Peyer's patch (tissue), 4 donors: ENCODE measurements around the gene PGLYRP2. TPM values are rescaled to one million over a fixed set of nuclear protein-coding genes. Genes with fewer than 3 reads are reported as not detected.

ENCODE experiments used
- DNase-seq, 3 donors: peaks; one replicate each; pipeline ENCODE4 v3.0.0-alpha.2; 2017 to 2019
- H3K27ac ChIP-seq, 4 donors: fragments of 200-600 bp; sonication (generic); one replicate each; pipeline ENCODE4 v1.5.1; 2016 to 2019
- H3K27me3 ChIP-seq, 2 donors: fragments of 200-600 bp; sonication (generic); one replicate each; pipeline ENCODE4 v1.5.1; 2019
- H3K36me3 ChIP-seq, 3 donors: fragments of 200-600 bp; sonication (generic); one replicate each; pipeline ENCODE4 v1.5.1; 2016 to 2019
- H3K4me1 ChIP-seq, 4 donors: fragments of 200-600 bp; sonication (generic); one replicate each; pipeline ENCODE4 v1.5.1; 2016 to 2019
- H3K4me3 ChIP-seq, 4 donors: fragments of 200-600 bp; sonication (generic); 1 replicate in 3 of 4; 2 replicates in 1 of 4; pipeline ENCODE4 v1.5.1; 2016 to 2019; ENCODE audit warnings: mild to moderate bottlenecking in 1 of 4
- H3K9me3 ChIP-seq, 4 donors: fragments of 200-600 bp; sonication (generic); one replicate each; pipeline ENCODE4 v1.5.1; 2016 to 2019; ENCODE audit warnings: mild to moderate bottlenecking in 1 of 4
- POLR2A ChIP-seq, 2 donors: fragments of 450-650 bp; IDR thresholded peaks; one replicate each; pipeline ENCODE4 v1.5.1; 2017; ENCODE audit warnings: antibody characterized with exemption in 2 of 2, mild to moderate bottlenecking in 2 of 2, moderate library complexity in 2 of 2
- total RNA-seq, 4 donors: library from RNA; depleted of rRNA; stranded (reverse); fragments of >200 nt; gene quantifications; one replicate each; pipeline ENCODE4 v1.1.0, GENCODE V29; 2016
- TF ChIP-seq, protein P1 (sequence below), 6 experiments: fragments of 450-650 bp in 4 of 6; fragments of 200-600 bp in 2 of 6; sonication (generic) in 1 of 6; IDR thresholded peaks; one replicate each; pipeline ENCODE4 v1.5.1; 2017 to 2019; ENCODE audit warnings: antibody characterized with exemption in 6 of 6, mild to moderate bottlenecking in 3 of 6, moderate library complexity in 1 of 6

Gene PGLYRP2
- total RNA-seq, 4 donors from 2014 or later = not detected

GRCh38 chr19:15442142-15442920 is 37.0 kb downstream of the PGLYRP2 start:
- TF ChIP-seq, protein P1, sequence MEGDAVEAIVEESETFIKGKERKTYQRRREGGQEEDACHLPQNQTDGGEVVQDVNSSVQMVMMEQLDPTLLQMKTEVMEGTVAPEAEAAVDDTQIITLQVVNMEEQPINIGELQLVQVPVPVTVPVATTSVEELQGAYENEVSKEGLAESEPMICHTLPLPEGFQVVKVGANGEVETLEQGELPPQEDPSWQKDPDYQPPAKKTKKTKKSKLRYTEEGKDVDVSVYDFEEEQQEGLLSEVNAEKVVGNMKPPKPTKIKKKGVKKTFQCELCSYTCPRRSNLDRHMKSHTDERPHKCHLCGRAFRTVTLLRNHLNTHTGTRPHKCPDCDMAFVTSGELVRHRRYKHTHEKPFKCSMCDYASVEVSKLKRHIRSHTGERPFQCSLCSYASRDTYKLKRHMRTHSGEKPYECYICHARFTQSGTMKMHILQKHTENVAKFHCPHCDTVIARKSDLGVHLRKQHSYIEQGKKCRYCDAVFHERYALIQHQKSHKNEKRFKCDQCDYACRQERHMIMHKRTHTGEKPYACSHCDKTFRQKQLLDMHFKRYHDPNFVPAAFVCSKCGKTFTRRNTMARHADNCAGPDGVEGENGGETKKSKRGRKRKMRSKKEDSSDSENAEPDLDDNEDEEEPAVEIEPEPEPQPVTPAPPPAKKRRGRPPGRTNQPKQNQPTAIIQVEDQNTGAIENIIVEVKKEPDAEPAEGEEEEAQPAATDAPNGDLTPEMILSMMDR (IDR thresholded peaks at IDR 0.05) = no peak
- no peaks in the 10 kb centered on the region for H3K4me1 ChIP-seq
- no peak overlapping the region for H3K4me3 ChIP-seq
- H3K36me3 ChIP-seq = no peaks in the 10 kb centered on the region
- H3K9me3 ChIP-seq = no peaks in the 10 kb centered on the region
- DNase-seq = no peak
- no peaks in the 10 kb centered on the region for H3K27me3 ChIP-seq
- no peak overlapping the region for H3K27ac ChIP-seq

GRCh38 chr19:15441317-15441716 is 38.0 kb downstream of the PGLYRP2 start:
- Histone ChIP-seq H3K4me1 (no peaks in the 10 kb centered on the region), H3K36me3 (no peaks in the 10 kb centered on the region), H3K4me3 (no peak overlapping the region), H3K27me3 (no peaks in the 10 kb centered on the region), H3K27ac (no peak overlapping the region), H3K9me3 (no peaks in the 10 kb centered on the region)
- TF ChIP-seq, protein P1 (IDR thresholded peaks at IDR 0.05) = no peak
- TF ChIP-seq POLR2A (IDR thresholded peaks at IDR 0.05) = no peak
- DNase-seq = no peak

GRCh38 chr19:15439821-15440641 is 39.3 kb downstream of the PGLYRP2 start:
- no peak for DNase-seq
- Histone ChIP-seq H3K27ac (no peak overlapping the region), H3K27me3 (no peaks in the 10 kb centered on the region), H3K9me3 (no peaks in the 10 kb centered on the region), H3K4me1 (no peaks in the 10 kb centered on the region), H3K36me3 (no peaks in the 10 kb centered on the region), H3K4me3 (no peak overlapping the region)
- TF ChIP-seq POLR2A (IDR thresholded peaks at IDR 0.05) = no peak
- TF ChIP-seq, protein P1 (IDR thresholded peaks at IDR 0.05) = no peak

GRCh38 chr19:15439078-15439799 is 40.1 kb downstream of the PGLYRP2 start:
- Histone ChIP-seq H3K4me3 (no peak overlapping the region), H3K27ac (no peak overlapping the region), H3K4me1 (no peaks in the 10 kb centered on the region), H3K9me3 (no peaks in the 10 kb centered on the region), H3K36me3 (no peaks in the 10 kb centered on the region), H3K27me3 (no peaks in the 10 kb centered on the region)
- DNase-seq = no peak
- no peak for TF ChIP-seq POLR2A (IDR thresholded peaks at IDR 0.05)
- TF ChIP-seq, protein P1 (IDR thresholded peaks at IDR 0.05) = no peak

GRCh38 chr19:15438577-15438976 is 40.7 kb downstream of the PGLYRP2 start:
- no peak for DNase-seq
- Histone ChIP-seq H3K36me3 (no peaks in the 10 kb centered on the region), H3K27me3 (no peaks in the 10 kb centered on the region), H3K4me3 (no peak overlapping the region), H3K9me3 (no peaks in the 10 kb centered on the region), H3K4me1 (peaks cover 0 to under 1% (median 0%) of the 10 kb centered on the region in 4 donors), H3K27ac (no peak overlapping the region)
- TF ChIP-seq, protein P1 (IDR thresholded peaks at IDR 0.05) = no peak
- no peak for TF ChIP-seq POLR2A (IDR thresholded peaks at IDR 0.05)
